H1 (cell line): ENCODE data around the gene COIL. TPM values are rescaled to one million over a fixed set of nuclear protein-coding genes. Genes with fewer than 3 reads are reported as not detected.

ENCODE experiments used
- CTCF ChIA-PET: fragments of 300-600 bp; sonication (Branson Sonifier 250); formaldehyde crosslinking; loops from one replicate; lab custom pipeline; 2021; ENCODE audit not compliant: partially characterized antibody; lab: Charles Lee
- POLR2A ChIA-PET: fragments of 300-600 bp; sonication (Branson Sonifier 250); formaldehyde crosslinking; loops from one replicate; lab custom pipeline; 2021; ENCODE audit warnings: inconsistent platforms; ENCODE audit not compliant: partially characterized antibody; lab: Charles Lee
- DNase-seq, 2 experiments: peaks; one replicate each; pipeline versions ENCODE4 v3.0.0 to v3.0.0-alpha.2; 2010 to 2022; ENCODE audit warnings: low spot score in 2 of 2, low read depth in 1 of 2, mixed read lengths in 1 of 2
- FAIRE-seq: peaks from 2 replicates; lab custom pipeline; 2011; peaks lifted over from hg19 to GRCh38; lab: Jason Lieb, UNC
- H2AFZ ChIP-seq: 2 replicates; pipeline ENCODE4 v1.8.1; 2012; ENCODE audit warnings: low read length, inconsistent platforms
- H2AK5ac ChIP-seq: 2 replicates; pipeline ENCODE4 v1.6.1; 2013; ENCODE audit warnings: low read depth, low read length
- H2BK120ac ChIP-seq: replicated peaks from 2 replicates; pipeline ENCODE3; 2013; ENCODE audit warnings: low read depth, low read length, inconsistent platforms
- H2BK12ac ChIP-seq: 2 replicates; pipeline ENCODE4 v1.6.1; 2013; ENCODE audit warnings: low read depth, low read length
- H2BK15ac ChIP-seq: 2 replicates; pipeline ENCODE4 v1.6.1; 2013; ENCODE audit warnings: low read length
- H2BK20ac ChIP-seq: 2 replicates; pipeline ENCODE4 v1.6.1; 2013; ENCODE audit warnings: low read length
- H2BK5ac ChIP-seq: 2 replicates; pipeline ENCODE4 v1.6.1; 2013; ENCODE audit warnings: low read depth, low read length
- H3K14ac ChIP-seq: 2 replicates; pipeline ENCODE4 v1.6.1; 2013; ENCODE audit warnings: inconsistent platforms; ENCODE audit not compliant: insufficient read length
- H3K18ac ChIP-seq: 2 replicates; pipeline ENCODE4 v1.6.1; 2013; ENCODE audit warnings: low read length; ENCODE audit errors: extremely low read depth
- H3K23ac ChIP-seq: 2 replicates; pipeline ENCODE4 v1.6.1; 2013; ENCODE audit warnings: inconsistent platforms; ENCODE audit not compliant: insufficient read length
- H3K23me2 ChIP-seq: 2 replicates; pipeline ENCODE4 v1.6.1; 2013; ENCODE audit warnings: low read depth, low read length
- H3K27ac ChIP-seq: 2 replicates; pipeline ENCODE4 v1.6.1; 2011; ENCODE audit warnings: low read depth, low read length, inconsistent platforms
- H3K27me3 ChIP-seq, 4 experiments: replicated peaks in 1 of 4; 1 replicate in 1 of 4; 2 replicates in 3 of 4; pipeline versions ENCODE4 v1.6.1 to v1.8.1; 2011 to 2013; ENCODE audit warnings: low read length in 3 of 4, mild to moderate bottlenecking in 3 of 4, inconsistent platforms in 2 of 4, mixed read lengths in 2 of 4, moderate library complexity in 1 of 4; ENCODE audit not compliant: control insufficient read depth in 3 of 4, insufficient read depth in 3 of 4; ENCODE audit errors: extremely low read depth in 1 of 4
- H3K36me3 ChIP-seq, 4 experiments: 2 replicates each; pipeline versions ENCODE4 v1.6.1 to v1.8.1; 2011 to 2013; ENCODE audit warnings: mild to moderate bottlenecking in 4 of 4, low read length in 3 of 4, moderate library complexity in 2 of 4, control low read depth in 1 of 4, inconsistent platforms in 1 of 4; ENCODE audit not compliant: insufficient read depth in 4 of 4, control insufficient read depth in 2 of 4
- H3K4ac ChIP-seq: replicated peaks from 2 replicates; pipeline ENCODE3; 2013; ENCODE audit warnings: low read length, low read depth, mixed read lengths, inconsistent platforms; ENCODE audit not compliant: insufficient read length
- H3K4me1 ChIP-seq, 4 experiments: replicated peaks in 1 of 4; 1 replicate in 1 of 4; 2 replicates in 3 of 4; pipeline versions ENCODE4 v1.6.1 to v1.8.1; 2011 to 2013; ENCODE audit warnings: low read length in 3 of 4, inconsistent platforms in 2 of 4, mixed read lengths in 1 of 4; ENCODE audit not compliant: insufficient read depth in 4 of 4, control insufficient read depth in 3 of 4
- H3K4me2 ChIP-seq, 2 experiments: 2 replicates each; pipeline versions ENCODE4 v1.6.1 to v1.8.1; 2011 to 2013; ENCODE audit warnings: low read depth in 2 of 2, low read length in 2 of 2, control low read depth in 1 of 2, inconsistent platforms in 1 of 2, mild to moderate bottlenecking in 1 of 2; ENCODE audit not compliant: insufficient read depth in 1 of 2
- H3K4me3 ChIP-seq, 4 experiments: fragments of 200-600, 300-600 bp in 1 of 4; sonication (generic), shearing (Covaris generic), sonication (Bioruptor Twin) in 1 of 4; 2 replicates each; pipeline versions ENCODE4 v1.5.1 to v1.8.1; 2011 to 2016; ENCODE audit warnings: low read length in 4 of 4, low read depth in 3 of 4, control low read depth in 2 of 4, inconsistent platforms in 2 of 4, mild to moderate bottlenecking in 2 of 4, mixed read lengths in 1 of 4, moderate library complexity in 1 of 4; ENCODE audit not compliant: insufficient read depth in 2 of 4; ENCODE audit errors: extremely low read depth in 1 of 4
- H3K56ac ChIP-seq: replicated peaks from 2 replicates; pipeline ENCODE3; 2013; ENCODE audit warnings: low read depth, mild to moderate bottlenecking, mixed read lengths, low read length, inconsistent platforms; ENCODE audit not compliant: insufficient read length
- H3K79me1 ChIP-seq: 2 replicates; pipeline ENCODE4 v1.6.1; 2013; ENCODE audit warnings: low read depth, low read length, control low read depth
- H3K79me2 ChIP-seq, 2 experiments: 2 replicates each; pipeline versions ENCODE4 v1.6.1 to v1.8.1; 2012 to 2013; ENCODE audit warnings: low read length in 2 of 2, mild to moderate bottlenecking in 2 of 2, inconsistent platforms in 1 of 2; ENCODE audit not compliant: insufficient read depth in 2 of 2, control insufficient read depth in 1 of 2
- H3K9ac ChIP-seq, 4 experiments: replicated peaks in 1 of 4; 1 replicate in 1 of 4; 2 replicates in 3 of 4; pipeline versions ENCODE4 v1.6.1 to v1.8.1; 2011 to 2013; ENCODE audit warnings: low read depth in 3 of 4, low read length in 3 of 4, control low read depth in 2 of 4, mild to moderate bottlenecking in 2 of 4, moderate library complexity in 2 of 4, inconsistent platforms in 1 of 4; ENCODE audit errors: extremely low read depth in 1 of 4
- H3K9me3 ChIP-seq, 2 experiments: 2 replicates each; pipeline versions ENCODE4 v1.6.1 to v1.8.1; 2012 to 2013; ENCODE audit warnings: mild to moderate bottlenecking in 2 of 2, moderate library complexity in 2 of 2, control low read depth in 1 of 2, inconsistent platforms in 1 of 2, low read depth in 1 of 2, low read length in 1 of 2, mixed read lengths in 1 of 2; ENCODE audit not compliant: insufficient read depth in 2 of 2
- H4K20me1 ChIP-seq, 2 experiments: replicated peaks in 1 of 2; 2 replicates each; pipeline versions ENCODE3 to v1.8.1; 2011 to 2013; ENCODE audit warnings: inconsistent platforms in 2 of 2, low read length in 2 of 2, mild to moderate bottlenecking in 1 of 2; ENCODE audit not compliant: insufficient read depth in 2 of 2, control insufficient read depth in 1 of 2
- H4K5ac ChIP-seq: 2 replicates; pipeline ENCODE4 v1.6.1; 2013; ENCODE audit warnings: low read length, low read depth, mixed read lengths, inconsistent platforms; ENCODE audit not compliant: insufficient read length
- H4K8ac ChIP-seq: 2 replicates; pipeline ENCODE4 v1.8.0; 2013; ENCODE audit warnings: mild to moderate bottlenecking, moderate library complexity, low read length, inconsistent platforms; ENCODE audit not compliant: insufficient read depth; ENCODE audit errors: extremely low read depth
- H4K91ac ChIP-seq: replicated peaks from 2 replicates; pipeline ENCODE3; 2013; ENCODE audit warnings: low read length, mixed read lengths, inconsistent platforms; ENCODE audit not compliant: insufficient read length
- CBX5 ChIP-seq: fragments of 300-800, 300-1000 bp; sonication (generic); IDR thresholded peaks from 2 replicates; pipeline ENCODE4 v1.7.1; 2016; ENCODE audit warnings: antibody characterized with exemption, low read length, low read depth
- CBX8 ChIP-seq: fragments of 300-800, 300-1000 bp; sonication (generic); IDR thresholded peaks from 2 replicates; pipeline ENCODE4 v1.7.1; 2016; ENCODE audit warnings: low read depth, low read length, borderline replicate concordance
- EZH2 ChIP-seq: fragments of 200-600 bp; sonication (generic); IDR thresholded peaks from 2 replicates; pipeline ENCODE4 v1.7.1; 2012; ENCODE audit warnings: low read depth, mild to moderate bottlenecking, moderate library complexity, low read length, inconsistent platforms; ENCODE audit not compliant: severe bottlenecking
- GTF2F1 ChIP-seq: IDR thresholded peaks from 2 replicates; pipeline ENCODE4 v1.6.1; 2012; ENCODE audit warnings: low read depth, low read length, improper control_type of control experiment, borderline replicate concordance
- HDAC2 ChIP-seq, 2 experiments: fragments of 300-600 bp in 1 of 2; sonication (generic) in 1 of 2; IDR thresholded peaks; 2 replicates each; pipeline ENCODE4 v1.6.1; 2011 to 2012; ENCODE audit warnings: low read depth in 2 of 2, low read length in 2 of 2, mild to moderate bottlenecking in 2 of 2, moderate library complexity in 2 of 2, borderline replicate concordance in 1 of 2, inconsistent platforms in 1 of 2
- PHF8 ChIP-seq: fragments of 200-600 bp; sonication (generic); conservative IDR thresholded peaks from 2 replicates; pipeline ENCODE4 v1.7.1; 2012; ENCODE audit warnings: low read depth, mild to moderate bottlenecking, inconsistent platforms, low read length, moderate library complexity
- SIN3A ChIP-seq, 2 experiments: IDR thresholded peaks in 1 of 2; conservative IDR thresholded peaks in 1 of 2; 2 replicates each; pipeline ENCODE4 v1.6.1; 2011 to 2012; ENCODE audit warnings: low read length in 2 of 2, improper control_type of control experiment in 1 of 2, low read depth in 1 of 2, mild to moderate bottlenecking in 1 of 2
- WGBS, 2 experiments: shearing (Covaris generic) in 1 of 2; methylation state at CpG; one replicate each; pipeline versions ENCODE4 v1.1.6 to v1.1.7; 2013 to 2015; ENCODE audit warnings: low lambda C conversion rate in 2 of 2, mixed read lengths in 2 of 2, inconsistent platforms in 1 of 2, low coverage in 1 of 2, missing lambda C conversion rate in 1 of 2; ENCODE audit not compliant: insufficient replicate concordance in 2 of 2, insufficient coverage in 1 of 2, insufficient read length in 1 of 2; ENCODE audit errors: extremely low coverage in 1 of 2, missing lambda C conversion rate in 1 of 2; 5-methylcytosine and 5-hydroxymethylcytosine counted together
- polyA plus RNA-seq, 7 experiments: library from polyadenylated mRNA; depleted of rRNA in 3 of 7; stranded (reverse) in 5 of 7; unstranded in 2 of 7; fragments of >200 nt in 5 of 7; fragments of 200-250 nt in 2 of 7; gene quantifications; 1 replicate in 5 of 7; 2 replicates in 1 of 7; 4 replicates in 1 of 7; pipeline versions ENCODE4 v1.2.1 to v1.2.3, GENCODE V29; 2011 to 2013; ENCODE audit warnings: missing spikeins in 2 of 7, mixed read lengths in 2 of 7
- total RNA-seq: library from RNA; stranded (reverse); fragmentation: NEBNext Ultra II Directional; extraction: Animal tissue kit (Norgen Biotek cat#: 25700); gene quantifications from 2 replicates; pipeline ENCODE4 v1.2.1, GENCODE V29; 2021

Gene COIL
- total and polyA plus RNA-seq, 2 of the 8 experiments (the other 6 are each of a cell fraction or from before 2014, with no cell fraction given), result 5.2 to 23.6 TPM

GRCh38 chr17:56894859-56895455 lies 65.9 kb downstream of the COIL start:
- Histone ChIP-seq H3K56ac (no peak overlapping the region), H4K5ac (no peak overlapping the region), H3K27me3 (no peaks in the 10 kb centered on the region), H2BK12ac (no peak overlapping the region), H2AFZ (no peak overlapping the region), H3K4me3 (no peak overlapping the region), H3K4me2 (no peak overlapping the region), H3K23me2 (peaks cover 6% of the 10 kb centered on the region; the same call in 1 of the 2 replicates), H2AK5ac (no peak overlapping the region), H3K4ac (no peak overlapping the region), H3K36me3 (peaks cover 3 to 38% (median 12%) of the 10 kb centered on the region in 4 experiments; a peak in 5 of 8 replicates), H4K91ac (no peak overlapping the region), H3K14ac (no peak overlapping the region), H2BK15ac (no peak overlapping the region), H3K23ac (no peak overlapping the region), H3K79me2 (no peaks in the 10 kb centered on the region), H2BK20ac (no peak overlapping the region), H2BK120ac (no peak overlapping the region), H3K18ac (no peak overlapping the region), H3K4me1 (peaks cover 0 to 4% (median 1%) of the 10 kb centered on the region in 4 experiments; a peak in 3 of 7 replicates), H3K9ac (no peak overlapping the region), H3K27ac (no peak overlapping the region), H2BK5ac (no peak overlapping the region), H3K79me1 (no peaks in the 10 kb centered on the region; the same call in 1 of the 2 replicates), H4K20me1 (peaks cover 0 to 2% of the 10 kb centered on the region in 2 experiments), H3K9me3 (no peaks in the 10 kb centered on the region), H4K8ac (no peak overlapping the region)
- ChIA-PET POLR2A (interaction anchor here (1.3 to 3.0 kb wide), 2 partner anchors 11 to 19 kb away, joined by 4 to 8 read pairs; partner anchors contain the start of gene TRIM25), CTCF (interaction anchor here (0.8 to 5.9 kb wide), 8 partner anchors 10 to 211 kb away, joined by 3 to 55 read pairs (median 6); partner anchors contain the start of gene TRIM25)
- TF ChIP-seq PHF8 (no peak), SIN3A (conservative IDR thresholded peaks at IDR 0.05 in 1 of 2, IDR thresholded peaks at IDR 0.05 in 1 of 2; ENCODE audit: low read depth in 1 of 2, low read length in 2 of 2) (no peak), CBX8 (no peak), GTF2F1 (no peak), CBX5 (no peak), EZH2 (no peak), HDAC2 (IDR thresholded peaks at IDR 0.05; ENCODE audit: borderline replicate concordance in 1 of 2, low read depth in 2 of 2, low read length in 2 of 2) (no peak)
- DNase-seq (no peak), FAIRE-seq (no peak)
- WGBS, 2 experiments, result 97% methylated on average over 20 of the region's 20 CpGs; no CpG with 5 or more reads in 1 of the 2 experiments
